Measurements from ENCODE around the gene HSP90AB1. TPM values are rescaled to one million over a fixed set of nuclear protein-coding genes. Genes with fewer than 3 reads are reported as not detected.

Gene HSP90AB1
- total and polyA plus RNA-seq, 9 of the 15 experiments (the other 6 are each of a cell fraction or from before 2014, with no cell fraction given), result 1,780 to 3,358 (median 2,262) TPM

- peak; percentile 26; the same call in 1 of the 2 replicates for TF ChIP-seq CEBPG (CRISPR knock-in tag; IDR thresholded peaks at IDR 0.05)
- no peak for TF ChIP-seq CEBPG (tag; conservative IDR thresholded peaks at IDR 0.05 in 1 of 2, IDR thresholded peaks at IDR 0.05 in 1 of 2)
- no peak; the same call in 1 of the 2 replicates for TF ChIP-seq ZSCAN32 (CRISPR knock-in tag; IDR thresholded peaks at IDR 0.05)
- peak; percentile 85 for TF ChIP-seq JUNB (CRISPR knock-in tag; conservative IDR thresholded peaks at IDR 0.05)
- no peak for TF ChIP-seq ZNF668 (CRISPR knock-in tag; IDR thresholded peaks at IDR 0.05)
- no peak for TF ChIP-seq ZNF175 (CRISPR knock-in tag; IDR thresholded peaks at IDR 0.05; ENCODE audit: low read depth)
- TF ChIP-seq ZNF445 (CRISPR knock-in tag; IDR thresholded peaks at IDR 0.05; ENCODE audit: low read depth), result 0 out of 2 replicates have a peak, but pooled peaks have one; percentile 5
- TF ChIP-seq CHD1 (IDR thresholded peaks at IDR 0.05; ENCODE audit: low read length), result peak; percentile 97
- TF ChIP-seq, protein P1, sequence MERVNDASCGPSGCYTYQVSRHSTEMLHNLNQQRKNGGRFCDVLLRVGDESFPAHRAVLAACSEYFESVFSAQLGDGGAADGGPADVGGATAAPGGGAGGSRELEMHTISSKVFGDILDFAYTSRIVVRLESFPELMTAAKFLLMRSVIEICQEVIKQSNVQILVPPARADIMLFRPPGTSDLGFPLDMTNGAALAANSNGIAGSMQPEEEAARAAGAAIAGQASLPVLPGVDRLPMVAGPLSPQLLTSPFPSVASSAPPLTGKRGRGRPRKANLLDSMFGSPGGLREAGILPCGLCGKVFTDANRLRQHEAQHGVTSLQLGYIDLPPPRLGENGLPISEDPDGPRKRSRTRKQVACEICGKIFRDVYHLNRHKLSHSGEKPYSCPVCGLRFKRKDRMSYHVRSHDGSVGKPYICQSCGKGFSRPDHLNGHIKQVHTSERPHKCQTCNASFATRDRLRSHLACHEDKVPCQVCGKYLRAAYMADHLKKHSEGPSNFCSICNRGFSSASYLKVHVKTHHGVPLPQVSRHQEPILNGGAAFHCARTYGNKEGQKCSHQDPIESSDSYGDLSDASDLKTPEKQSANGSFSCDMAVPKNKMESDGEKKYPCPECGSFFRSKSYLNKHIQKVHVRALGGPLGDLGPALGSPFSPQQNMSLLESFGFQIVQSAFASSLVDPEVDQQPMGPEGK (CRISPR knock-in tag; IDR thresholded peaks at IDR 0.05; ENCODE audit: borderline replicate concordance), result no peak; the same call in 1 of the 2 replicates
- no peak for TF ChIP-seq ZC3H11A (IDR thresholded peaks at IDR 0.05; ENCODE audit: low read depth, low read length)
- no peak for TF ChIP-seq PHB2 (IDR thresholded peaks at IDR 0.05; ENCODE audit: low read depth)
- no peak for TF ChIP-seq PHF20 (IDR thresholded peaks at IDR 0.05; ENCODE audit: partially characterized antibody)
- TF ChIP-seq MYC (IDR thresholded peaks at IDR 0.05; ENCODE audit: low read depth, low read length), result peak; percentile 98
- peak; percentile 100 for TF ChIP-seq MYC (CRISPR knock-in tag; IDR thresholded peaks at IDR 0.05; ENCODE audit: borderline replicate concordance, low read depth)
- peak; percentile 17; the same call in 1 of the 2 replicates for TF ChIP-seq FOXP1 (CRISPR knock-in tag; IDR thresholded peaks at IDR 0.05)
- no peak for TF ChIP-seq NELFE (IDR thresholded peaks at IDR 0.05; ENCODE audit: insufficient read depth, insufficient read length)
- TF ChIP-seq ZFX (CRISPR knock-in tag; IDR thresholded peaks at IDR 0.05), result peak; percentile 60
- TF ChIP-seq ZNF354B (CRISPR knock-in tag; IDR thresholded peaks at IDR 0.05), result no peak
- no peak; the same call in 1 of the 2 replicates for TF ChIP-seq HMGXB4 (CRISPR knock-in tag; IDR thresholded peaks at IDR 0.05)
- 0 out of 2 replicates have a peak, but pooled peaks have one; percentile 3 for TF ChIP-seq CREB5 (CRISPR knock-in tag; IDR thresholded peaks at IDR 0.05)
Observed at GRCh38 chr6:44247338-44248302, 719 bp downstream of the HSP90AB1 start (continued).

All from K562 (cell line).